Stimulated activated CD8-positive, alpha-beta memory T cell treated with anti-CD3 and anti-CD28 coated beads, Interleukin-7, amount 100 ng/mL, for 1 hour (primary cell): ENCODE measurements around the gene MOV10L1.

Source experiments
- DNase-seq, 2 donors: peaks; one replicate each; pipeline ENCODE4 v3.0.0-alpha.2; 2020; ENCODE audit warnings: low read depth in 2 of 2

The MOV10L1 gene

GRCh38 chr22:50188356-50188755 lies 98.5 kb downstream of the MOV10L1 start:
- DNase-seq: no peak

GRCh38 chr22:50189184-50189848 lies 99.5 kb downstream of the MOV10L1 start:
- no peak for DNase-seq

- no peak for DNase-seq
Measured at GRCh38 chr22:50189849-50190181, 100.0 kb downstream of the MOV10L1 start.

GRCh38 chr22:50190182-50190940 lies 100.6 kb downstream of the MOV10L1 start:
- DNase-seq: peak; percentile 54 to 62

GRCh38 chr22:50190941-50191741 lies 101.3 kb downstream of the MOV10L1 start:
- DNase-seq: peak; percentile 52 to 57

GRCh38 chr22:50192436-50193204 lies 102.8 kb downstream of the MOV10L1 start:
- no peak for DNase-seq

- DNase-seq: no peak
Measured at GRCh38 chr22:50193621-50194020, 103.8 kb downstream of the MOV10L1 start.

- DNase-seq: no peak
Measured at GRCh38 chr22:50194037-50194805, 104.4 kb downstream of the MOV10L1 start.

- DNase-seq: no peak
Measured at GRCh38 chr22:50196256-50196655, 106.5 kb downstream of the MOV10L1 start.

GRCh38 chr22:50197000-50197800 lies 107.4 kb downstream of the MOV10L1 start:
- DNase-seq: no peak

- no peak for DNase-seq
Measured at GRCh38 chr22:50197856-50198623, 108.2 kb downstream of the MOV10L1 start.

GRCh38 chr22:50198624-50199017 lies 108.8 kb downstream of the MOV10L1 start:
- DNase-seq: no peak

- no peak for DNase-seq
Measured at GRCh38 chr22:50199251-50199721, 109.5 kb downstream of the MOV10L1 start.

- no peak for DNase-seq
Measured at GRCh38 chr22:50199829-50200460, 110.1 kb downstream of the MOV10L1 start.

GRCh38 chr22:50200461-50201190 lies 110.8 kb downstream of the MOV10L1 start, which contains the start of gene SELENOO:
Gene SELENOO, plus strand, starts transcription at chr22:50201011. Its CDS starts 26 bp downstream, at chr22:50201037.
- DNase-seq: peak; percentile 73 to 77

GRCh38 chr22:50201191-50202129 lies 111.7 kb downstream of the MOV10L1 start:
- no peak for DNase-seq

- no peak for DNase-seq
Measured at GRCh38 chr22:50202130-50202666, 112.4 kb downstream of the MOV10L1 start.
